H1 (cell line): ENCODE measurements around the gene TMEM255A. TPM values are rescaled to one million over a fixed set of nuclear protein-coding genes. Genes with fewer than 3 reads are reported as not detected.

Experiments used
- CHD1 ChIP-seq: IDR thresholded peaks from 2 replicates; pipeline ENCODE4 v1.6.1; 2012; ENCODE audit warnings: low read depth, low read length, improper control_type of control experiment
- polyA plus RNA-seq, 7 experiments: library from polyadenylated mRNA; depleted of rRNA in 3 of 7; stranded (reverse) in 5 of 7; unstranded in 2 of 7; fragments of >200 nt in 5 of 7; fragments of 200-250 nt in 2 of 7; gene quantifications; 1 replicate in 5 of 7; 2 replicates in 1 of 7; 4 replicates in 1 of 7; pipeline versions ENCODE4 v1.2.1 to v1.2.3, GENCODE V29; 2011 to 2013; ENCODE audit warnings: missing spikeins in 2 of 7, mixed read lengths in 2 of 7
- total RNA-seq: library from RNA; stranded (reverse); fragmentation: NEBNext Ultra II Directional; extraction: Animal tissue kit (Norgen Biotek cat#: 25700); gene quantifications from 2 replicates; pipeline ENCODE4 v1.2.1, GENCODE V29; 2021
- TF ChIP-seq, protein P1 (sequence below): IDR thresholded peaks from 2 replicates; pipeline ENCODE4 v1.6.1; 2012; ENCODE audit warnings: inconsistent platforms

TMEM255A gene
- total and polyA plus RNA-seq, 2 of the 8 experiments (the other 6 are each of a cell fraction or from before 2014, with no cell fraction given): 0.73 to 2.3 TPM

DNA sequence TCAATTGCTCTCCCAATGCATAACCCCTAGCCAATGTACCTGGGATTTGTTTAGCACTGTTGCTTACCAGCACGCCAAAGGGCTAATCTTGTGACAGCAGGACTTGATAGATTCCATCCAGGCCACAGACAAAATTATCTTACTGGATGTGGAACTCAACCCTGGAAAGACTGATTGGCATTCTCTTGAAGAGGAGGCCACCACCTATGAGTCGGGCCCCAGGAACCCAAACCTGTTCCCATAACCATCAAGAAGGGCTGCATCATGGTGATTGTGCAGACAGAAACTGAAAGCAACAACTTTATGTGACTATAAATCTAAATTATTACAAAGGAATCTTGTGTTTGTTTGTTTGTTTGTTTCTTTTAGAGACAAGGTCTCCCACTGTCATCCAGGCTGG is 19.9 kb upstream of the TMEM255A start (continued):
- TF ChIP-seq, protein P1, sequence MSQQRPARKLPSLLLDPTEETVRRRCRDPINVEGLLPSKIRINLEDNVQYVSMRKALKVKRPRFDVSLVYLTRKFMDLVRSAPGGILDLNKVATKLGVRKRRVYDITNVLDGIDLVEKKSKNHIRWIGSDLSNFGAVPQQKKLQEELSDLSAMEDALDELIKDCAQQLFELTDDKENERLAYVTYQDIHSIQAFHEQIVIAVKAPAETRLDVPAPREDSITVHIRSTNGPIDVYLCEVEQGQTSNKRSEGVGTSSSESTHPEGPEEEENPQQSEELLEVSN: no peak
- no peak for TF ChIP-seq CHD1
